Measurements from ENCODE around the gene TMEM72. TPM values are rescaled to one million over a fixed set of nuclear protein-coding genes. Genes with fewer than 3 reads are reported as not detected.

The TMEM72 gene
- polyA plus RNA-seq, 1 donor from 2014 or later, result 1.4 TPM

DNA sequence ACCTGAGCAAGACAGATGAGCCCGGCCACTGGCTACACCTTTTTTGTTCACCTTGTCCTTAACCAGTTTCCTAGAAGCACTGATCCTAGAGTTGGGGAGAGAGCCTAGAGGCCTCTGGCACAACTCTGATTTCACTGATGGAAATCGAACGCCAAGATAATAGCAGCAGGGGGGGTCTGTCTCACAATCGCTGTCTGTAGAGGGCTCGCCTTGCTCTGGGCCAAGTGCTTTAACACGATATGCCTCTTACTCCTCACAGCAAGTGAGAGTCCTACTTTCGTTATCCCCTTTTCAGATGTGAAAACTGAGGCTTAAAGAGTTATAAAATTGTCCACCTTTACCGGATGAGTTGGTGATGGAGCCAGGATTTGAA lies 48.9 kb downstream of the TMEM72 start:
- H4K20me1 ChIP-seq (ENCODE audit: insufficient read depth), result no peaks in the 10 kb centered on the region
- TF ChIP-seq EZH2 (IDR thresholded peaks at IDR 0.05; ENCODE audit: borderline replicate concordance, insufficient read depth, low read length, poor library complexity, severe bottlenecking) (no peak), MXI1 (conservative IDR thresholded peaks at IDR 0.05; ENCODE audit: poor library complexity, severe bottlenecking) (no peak), RAD21 (conservative IDR thresholded peaks at IDR 0.05) (no peak), POLR2AphosphoS5 (IDR thresholded peaks at IDR 0.05) (no peak), SMC3 (conservative IDR thresholded peaks at IDR 0.05; ENCODE audit: poor library complexity) (no peak), EP300 (conservative IDR thresholded peaks at IDR 0.05; ENCODE audit: poor library complexity, severe bottlenecking) (no peak)
- TF ChIP-seq, protein P1, sequence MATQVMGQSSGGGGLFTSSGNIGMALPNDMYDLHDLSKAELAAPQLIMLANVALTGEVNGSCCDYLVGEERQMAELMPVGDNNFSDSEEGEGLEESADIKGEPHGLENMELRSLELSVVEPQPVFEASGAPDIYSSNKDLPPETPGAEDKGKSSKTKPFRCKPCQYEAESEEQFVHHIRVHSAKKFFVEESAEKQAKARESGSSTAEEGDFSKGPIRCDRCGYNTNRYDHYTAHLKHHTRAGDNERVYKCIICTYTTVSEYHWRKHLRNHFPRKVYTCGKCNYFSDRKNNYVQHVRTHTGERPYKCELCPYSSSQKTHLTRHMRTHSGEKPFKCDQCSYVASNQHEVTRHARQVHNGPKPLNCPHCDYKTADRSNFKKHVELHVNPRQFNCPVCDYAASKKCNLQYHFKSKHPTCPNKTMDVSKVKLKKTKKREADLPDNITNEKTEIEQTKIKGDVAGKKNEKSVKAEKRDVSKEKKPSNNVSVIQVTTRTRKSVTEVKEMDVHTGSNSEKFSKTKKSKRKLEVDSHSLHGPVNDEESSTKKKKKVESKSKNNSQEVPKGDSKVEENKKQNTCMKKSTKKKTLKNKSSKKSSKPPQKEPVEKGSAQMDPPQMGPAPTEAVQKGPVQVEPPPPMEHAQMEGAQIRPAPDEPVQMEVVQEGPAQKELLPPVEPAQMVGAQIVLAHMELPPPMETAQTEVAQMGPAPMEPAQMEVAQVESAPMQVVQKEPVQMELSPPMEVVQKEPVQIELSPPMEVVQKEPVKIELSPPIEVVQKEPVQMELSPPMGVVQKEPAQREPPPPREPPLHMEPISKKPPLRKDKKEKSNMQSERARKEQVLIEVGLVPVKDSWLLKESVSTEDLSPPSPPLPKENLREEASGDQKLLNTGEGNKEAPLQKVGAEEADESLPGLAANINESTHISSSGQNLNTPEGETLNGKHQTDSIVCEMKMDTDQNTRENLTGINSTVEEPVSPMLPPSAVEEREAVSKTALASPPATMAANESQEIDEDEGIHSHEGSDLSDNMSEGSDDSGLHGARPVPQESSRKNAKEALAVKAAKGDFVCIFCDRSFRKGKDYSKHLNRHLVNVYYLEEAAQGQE (IDR thresholded peaks at IDR 0.05; ENCODE audit: borderline replicate concordance), result no peak
- peak overlapping the region; percentile 68 for H3K4me2 ChIP-seq (ENCODE audit: low read length)
- H3K9me3 ChIP-seq (ENCODE audit: low read length), result no peaks in the 10 kb centered on the region
- peak overlapping the region; percentile 94 for H3K4me3 ChIP-seq (ENCODE audit: low read length)
- H3F3A ChIP-seq (ENCODE audit: insufficient read depth, low read length, poor library complexity, severe bottlenecking), result no peaks in the 10 kb centered on the region
- no peak overlapping the region for H2AFZ ChIP-seq (ENCODE audit: low read depth, low read length)
- H3K9me2 ChIP-seq (ENCODE audit: insufficient read depth, low read length), result no peaks in the 10 kb centered on the region
- H3K27me3 ChIP-seq (ENCODE audit: insufficient read depth, low read depth, low read length), result no peaks in the 10 kb centered on the region
- no peaks in the 10 kb centered on the region for H3K36me3 ChIP-seq (ENCODE audit: insufficient read depth, low read length)
- no peaks in the 10 kb centered on the region for H3K79me2 ChIP-seq (replicated peaks; ENCODE audit: insufficient read depth, low read length)
- H3K27ac ChIP-seq (ENCODE audit: low read length), result peak overlapping the region; percentile 24
- peak overlapping the region; percentile 82 for H3K9ac ChIP-seq (ENCODE audit: low read length)

DNA sequence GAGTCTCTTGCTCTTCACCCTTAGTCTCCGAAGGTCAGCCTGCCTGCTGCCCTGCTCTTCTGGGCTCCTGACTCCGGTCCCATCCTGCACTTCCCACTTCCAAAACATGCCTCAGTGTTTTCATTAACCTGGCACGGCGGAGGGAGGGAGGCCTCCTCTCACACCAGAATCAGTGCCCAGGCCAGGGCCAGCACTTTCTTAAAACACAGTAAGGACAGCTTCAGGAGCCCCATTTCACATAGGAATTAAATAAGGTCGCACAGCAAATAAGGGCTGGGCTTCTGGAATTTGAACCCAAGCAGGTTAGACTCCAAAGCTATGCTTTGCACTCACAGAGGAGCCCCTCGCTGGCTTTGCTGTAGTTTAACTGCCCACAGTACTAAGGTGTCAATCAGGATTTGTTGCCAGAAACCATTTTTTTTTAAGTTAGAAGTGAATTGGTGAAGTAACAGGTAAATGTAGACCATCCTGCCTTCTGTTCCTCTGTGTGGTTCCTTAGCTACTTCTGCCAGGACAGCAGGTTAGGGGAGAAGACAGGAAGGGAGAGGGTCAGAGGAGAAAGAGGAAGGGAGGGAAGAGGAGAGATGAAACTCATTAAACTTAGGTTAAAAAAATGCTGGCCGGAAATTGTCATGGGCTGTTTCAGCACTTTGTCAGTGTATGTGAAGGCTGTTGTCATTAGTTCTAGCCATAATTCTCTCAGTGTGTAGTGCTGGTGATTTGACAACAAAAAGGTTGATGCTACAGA lies 49.5 kb downstream of the TMEM72 start:
- no peak overlapping the region for H3K4me2 ChIP-seq (ENCODE audit: low read length)
- no peak overlapping the region for H2AFZ ChIP-seq (ENCODE audit: low read depth, low read length)
- H3K79me2 ChIP-seq (replicated peaks; ENCODE audit: insufficient read depth, low read length), result no peaks in the 10 kb centered on the region
- H3K9me2 ChIP-seq (ENCODE audit: insufficient read depth, low read length), result no peaks in the 10 kb centered on the region
- H3K9me3 ChIP-seq (ENCODE audit: low read length), result no peaks in the 10 kb centered on the region
- peak overlapping the region; percentile 82 for H3K9ac ChIP-seq (ENCODE audit: low read length)
- no peaks in the 10 kb centered on the region for H3K27me3 ChIP-seq (ENCODE audit: insufficient read depth, low read depth, low read length)
- no peaks in the 10 kb centered on the region for H4K20me1 ChIP-seq (ENCODE audit: insufficient read depth)
- H3F3A ChIP-seq (ENCODE audit: insufficient read depth, low read length, poor library complexity, severe bottlenecking), result no peaks in the 10 kb centered on the region
- no peaks in the 10 kb centered on the region for H3K36me3 ChIP-seq (ENCODE audit: insufficient read depth, low read length)
- no peak overlapping the region for H3K27ac ChIP-seq (ENCODE audit: low read length)
- TF ChIP-seq POLR2AphosphoS5 (IDR thresholded peaks at IDR 0.05) (no peak), MXI1 (conservative IDR thresholded peaks at IDR 0.05; ENCODE audit: poor library complexity, severe bottlenecking) (no peak), SMC3 (conservative IDR thresholded peaks at IDR 0.05; ENCODE audit: poor library complexity) (no peak), EP300 (conservative IDR thresholded peaks at IDR 0.05; ENCODE audit: poor library complexity, severe bottlenecking) (no peak), TAF1 (IDR thresholded peaks at IDR 0.05; ENCODE audit: low read depth) (no peak), RAD21 (conservative IDR thresholded peaks at IDR 0.05) (no peak), EZH2 (IDR thresholded peaks at IDR 0.05; ENCODE audit: borderline replicate concordance, insufficient read depth, low read length, poor library complexity, severe bottlenecking) (no peak)
- TF ChIP-seq, protein P2, sequence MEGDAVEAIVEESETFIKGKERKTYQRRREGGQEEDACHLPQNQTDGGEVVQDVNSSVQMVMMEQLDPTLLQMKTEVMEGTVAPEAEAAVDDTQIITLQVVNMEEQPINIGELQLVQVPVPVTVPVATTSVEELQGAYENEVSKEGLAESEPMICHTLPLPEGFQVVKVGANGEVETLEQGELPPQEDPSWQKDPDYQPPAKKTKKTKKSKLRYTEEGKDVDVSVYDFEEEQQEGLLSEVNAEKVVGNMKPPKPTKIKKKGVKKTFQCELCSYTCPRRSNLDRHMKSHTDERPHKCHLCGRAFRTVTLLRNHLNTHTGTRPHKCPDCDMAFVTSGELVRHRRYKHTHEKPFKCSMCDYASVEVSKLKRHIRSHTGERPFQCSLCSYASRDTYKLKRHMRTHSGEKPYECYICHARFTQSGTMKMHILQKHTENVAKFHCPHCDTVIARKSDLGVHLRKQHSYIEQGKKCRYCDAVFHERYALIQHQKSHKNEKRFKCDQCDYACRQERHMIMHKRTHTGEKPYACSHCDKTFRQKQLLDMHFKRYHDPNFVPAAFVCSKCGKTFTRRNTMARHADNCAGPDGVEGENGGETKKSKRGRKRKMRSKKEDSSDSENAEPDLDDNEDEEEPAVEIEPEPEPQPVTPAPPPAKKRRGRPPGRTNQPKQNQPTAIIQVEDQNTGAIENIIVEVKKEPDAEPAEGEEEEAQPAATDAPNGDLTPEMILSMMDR (IDR thresholded peaks at IDR 0.05; ENCODE audit: poor library complexity, severe bottlenecking), result no peak
- TF ChIP-seq, protein P1 (IDR thresholded peaks at IDR 0.05; ENCODE audit: borderline replicate concordance), result no peak
- peak overlapping the region; percentile 94 for H3K4me3 ChIP-seq (ENCODE audit: low read length)

Data from neural cell (in vitro differentiated cells).